Measurements from ENCODE around the gene KMT2B. TPM values are rescaled to one million over a fixed set of nuclear protein-coding genes. Genes with fewer than 3 reads are reported as not detected.

KMT2B gene
- total and polyA plus RNA-seq, 9 of the 15 experiments (the other 6 are each of a cell fraction or from before 2014, with no cell fraction given): 0.63 to 43.9 (median 8.1) TPM

- no peak for TF ChIP-seq RERE (CRISPR knock-in tag; IDR thresholded peaks at IDR 0.05; ENCODE audit: borderline replicate concordance)
- TF ChIP-seq MLX (CRISPR knock-in tag; conservative IDR thresholded peaks at IDR 0.05): no peak
- TF ChIP-seq, protein P1, sequence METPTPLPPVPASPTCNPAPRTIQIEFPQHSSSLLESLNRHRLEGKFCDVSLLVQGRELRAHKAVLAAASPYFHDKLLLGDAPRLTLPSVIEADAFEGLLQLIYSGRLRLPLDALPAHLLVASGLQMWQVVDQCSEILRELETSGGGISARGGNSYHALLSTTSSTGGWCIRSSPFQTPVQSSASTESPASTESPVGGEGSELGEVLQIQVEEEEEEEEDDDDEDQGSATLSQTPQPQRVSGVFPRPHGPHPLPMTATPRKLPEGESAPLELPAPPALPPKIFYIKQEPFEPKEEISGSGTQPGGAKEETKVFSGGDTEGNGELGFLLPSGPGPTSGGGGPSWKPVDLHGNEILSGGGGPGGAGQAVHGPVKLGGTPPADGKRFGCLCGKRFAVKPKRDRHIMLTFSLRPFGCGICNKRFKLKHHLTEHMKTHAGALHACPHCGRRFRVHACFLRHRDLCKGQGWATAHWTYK (CRISPR knock-in tag; IDR thresholded peaks at IDR 0.05): no peak
- TF ChIP-seq TFAP4 (CRISPR knock-in tag; IDR thresholded peaks at IDR 0.05; ENCODE audit: borderline replicate concordance): no peak
- peak; percentile 16; the same call in 1 of the 2 replicates for TF ChIP-seq HDAC2 (IDR thresholded peaks at IDR 0.05)
- TF ChIP-seq, protein P2, sequence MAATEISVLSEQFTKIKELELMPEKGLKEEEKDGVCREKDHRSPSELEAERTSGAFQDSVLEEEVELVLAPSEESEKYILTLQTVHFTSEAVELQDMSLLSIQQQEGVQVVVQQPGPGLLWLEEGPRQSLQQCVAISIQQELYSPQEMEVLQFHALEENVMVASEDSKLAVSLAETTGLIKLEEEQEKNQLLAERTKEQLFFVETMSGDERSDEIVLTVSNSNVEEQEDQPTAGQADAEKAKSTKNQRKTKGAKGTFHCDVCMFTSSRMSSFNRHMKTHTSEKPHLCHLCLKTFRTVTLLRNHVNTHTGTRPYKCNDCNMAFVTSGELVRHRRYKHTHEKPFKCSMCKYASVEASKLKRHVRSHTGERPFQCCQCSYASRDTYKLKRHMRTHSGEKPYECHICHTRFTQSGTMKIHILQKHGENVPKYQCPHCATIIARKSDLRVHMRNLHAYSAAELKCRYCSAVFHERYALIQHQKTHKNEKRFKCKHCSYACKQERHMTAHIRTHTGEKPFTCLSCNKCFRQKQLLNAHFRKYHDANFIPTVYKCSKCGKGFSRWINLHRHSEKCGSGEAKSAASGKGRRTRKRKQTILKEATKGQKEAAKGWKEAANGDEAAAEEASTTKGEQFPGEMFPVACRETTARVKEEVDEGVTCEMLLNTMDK (IDR thresholded peaks at IDR 0.05; ENCODE audit: borderline replicate concordance, insufficient read depth, low read depth, low read length, poor library complexity, severe bottlenecking): no peak
- no peak for TF ChIP-seq CHD2 (IDR thresholded peaks at IDR 0.05; ENCODE audit: low read depth, low read length)
- peak; percentile 7 for TF ChIP-seq SAP30 (IDR thresholded peaks at IDR 0.05; ENCODE audit: borderline replicate concordance, insufficient read depth, low read depth, low read length, poor library complexity, severe bottlenecking)
- TF ChIP-seq NELFE (IDR thresholded peaks at IDR 0.05; ENCODE audit: insufficient read depth, insufficient read length): no peak
- no peak for TF ChIP-seq GTF2F1 (IDR thresholded peaks at IDR 0.05; ENCODE audit: low read depth, low read length)
- TF ChIP-seq FOXP4 (CRISPR knock-in tag; IDR thresholded peaks at IDR 0.05; ENCODE audit: borderline replicate concordance): no peak
- no peak for TF ChIP-seq HNRNPL (IDR thresholded peaks at IDR 0.05; ENCODE audit: low read depth, low read length)
Measured at GRCh38 chr19:35775046-35775297, 57.2 kb downstream of the KMT2B start (continued).

Measured in K562 (cell line).